Measurements from ENCODE around the gene ATP10A. TPM values are rescaled to one million over a fixed set of nuclear protein-coding genes. Genes with fewer than 3 reads are reported as not detected.

ATP10A gene
- total RNA-seq, 1 experiment from 2014 or later = 3.9 TPM

- Histone ChIP-seq H3K4ac (ENCODE audit: low read depth, low read length) (no peak overlapping the region), H3K14ac (ENCODE audit: insufficient read depth, low read length) (no peak overlapping the region), H3K9me3 (ENCODE audit: control insufficient read depth, low read depth, low read length) (no peaks in the 10 kb centered on the region), H3K18ac (ENCODE audit: insufficient read length, low read depth, low read length) (no peak overlapping the region), H2BK12ac (ENCODE audit: insufficient read length, low read depth, low read length) (no peak overlapping the region), H2AK5ac (ENCODE audit: insufficient read length, low read length) (no peak overlapping the region), H4K91ac (ENCODE audit: insufficient read length, low read depth, low read length) (no peak overlapping the region), H2BK20ac (ENCODE audit: low read depth, low read length, poor library complexity, severe bottlenecking) (no peak overlapping the region), H3K79me1 (ENCODE audit: insufficient read depth, low read depth, low read length, poor library complexity, severe bottlenecking) (no peaks in the 10 kb centered on the region), H3K4me1 (ENCODE audit: insufficient read depth, low read length) (peaks cover 11% of the 10 kb centered on the region; the same call in 1 of the 2 replicates), H3K23me2 (ENCODE audit: insufficient read length, low read depth, low read length, poor library complexity, severe bottlenecking) (no peaks in the 10 kb centered on the region), H4K20me1 (ENCODE audit: control insufficient read depth, insufficient read depth, insufficient read length) (no peaks in the 10 kb centered on the region), H2AFZ (ENCODE audit: low read length) (no peak overlapping the region), H3K27me3 (ENCODE audit: insufficient read depth, low read length) (no peaks in the 10 kb centered on the region), H3T11ph (ENCODE audit: low read length) (no peak overlapping the region), H3K56ac (ENCODE audit: insufficient read length, low read depth, low read length) (no peak overlapping the region), H3K27ac (ENCODE audit: insufficient read length, low read depth, low read length) (no peak overlapping the region), H4K5ac (ENCODE audit: insufficient read length, low read depth, low read length) (no peak overlapping the region), H4K8ac (replicated peaks; ENCODE audit: insufficient read length, low read depth, low read length) (no peak overlapping the region), H3K79me2 (ENCODE audit: insufficient read depth, low read length) (no peaks in the 10 kb centered on the region), H3K4me2 (ENCODE audit: insufficient read depth, insufficient read length, low read length) (no peak overlapping the region), H3K23ac (ENCODE audit: insufficient read length, low read depth, low read length) (no peak overlapping the region), H2BK15ac (ENCODE audit: low read depth, low read length) (no peak overlapping the region), H3K9ac (ENCODE audit: extremely low read depth, insufficient read length, low read length) (no peak overlapping the region), H2BK120ac (ENCODE audit: low read depth, low read length, poor library complexity, severe bottlenecking) (no peak overlapping the region), H2BK5ac (ENCODE audit: insufficient read length, low read length) (no peak overlapping the region)
- DNase-seq = no peak
- Mint-ChIP-seq H3K27ac (no peak overlapping the region), H3K36me3 (ENCODE audit: insufficient read depth in 1 of 3, low read depth in 3 of 3) (no peaks in the 10 kb centered on the region), H3K9me3 (no peaks in the 10 kb centered on the region; a peak in 1 of 5 replicates), H3K4me3 (no peak overlapping the region), H3K27me3 (ENCODE audit: low read depth) (peaks cover 40% of the 10 kb centered on the region), H3K4me1 (peaks cover 35 to 36% of the 10 kb centered on the region in 2 experiments)
- no peak for TF ChIP-seq CTCF (conservative IDR thresholded peaks at IDR 0.05)
- WGBS (ENCODE audit: extremely low coverage, insufficient read length, low lambda C conversion rate) = no CpG with 5 or more reads among the region's 5 CpGs
These were observed 199.6 kb downstream of the ATP10A start for GRCh38 chr15:25663515-25663914.
